ENCODE data around the gene FAM210A. TPM values are rescaled to one million over a fixed set of nuclear protein-coding genes. Genes with fewer than 3 reads are reported as not detected.
"Not testable (repeated sequence)": the region's sequence is repeated elsewhere in the genome, so short reads cannot be mapped to it uniquely, and the experiment has no call there.

The FAM210A gene, protein sequence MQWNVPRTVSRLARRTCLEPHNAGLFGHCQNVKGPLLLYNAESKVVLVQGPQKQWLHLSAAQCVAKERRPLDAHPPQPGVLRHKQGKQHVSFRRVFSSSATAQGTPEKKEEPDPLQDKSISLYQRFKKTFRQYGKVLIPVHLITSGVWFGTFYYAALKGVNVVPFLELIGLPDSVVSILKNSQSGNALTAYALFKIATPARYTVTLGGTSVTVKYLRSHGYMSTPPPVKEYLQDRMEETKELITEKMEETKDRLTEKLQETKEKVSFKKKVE
- 10.6 TPM for polyA plus RNA-seq (2013, experiment 1 of 4)
- 10.9 TPM for polyA plus RNA-seq (2013, experiment 2 of 4)
- 10.0 TPM for polyA plus RNA-seq (2013, experiment 3 of 4)
- polyA plus RNA-seq (2013, experiment 4 of 4): 13.3 TPM

- Histone ChIP-seq H3K4me3 (ENCODE audit: insufficient read depth, low read depth, low read length) (peak within 1 kb of the TSS; percentile 96), H3K9me3 (ENCODE audit: control insufficient read depth, low read length) (no peaks in the 10 kb centered on the region), H3K36me3 (ENCODE audit: control insufficient read depth, insufficient read depth, low read length) (no peaks in the 10 kb centered on the region), H3K27me3 (ENCODE audit: control insufficient read depth, insufficient read depth, low read length, poor library complexity, severe bottlenecking) (no peaks in the 10 kb centered on the region), H3K4me1 (ENCODE audit: control insufficient read depth, insufficient read depth, low read length) (peaks cover 3% of the 10 kb centered on the region), H3K27ac (ENCODE audit: insufficient read depth, low read depth, low read length, poor library complexity, severe bottlenecking) (peak within 1 kb of the TSS; percentile 80)
- WGBS, 2 experiments: 0% methylated on average over 76 of the region's 76 CpGs
Measured at GRCh38 chr18:13726232-13726971, at the start of gene FAM210A, which contains the start of gene RNMT. FAM210A (minus strand) TSS chr18:13726558; CDS start chr18:13682077, 44,481 bp downstream. RNMT (plus strand) TSS chr18:13726673; CDS start chr18:13731518, 4,845 bp downstream.

GRCh38 chr18:13775058-13775457 is 48.7 kb upstream of the FAM210A start:
- H3K4me3 ChIP-seq (ENCODE audit: insufficient read depth, low read depth, low read length): no peak overlapping the region
- 61 to 64% methylated on average over 3 of the region's 3 CpGs for WGBS, 2 experiments

GRCh38 chr18:13762690-13763439 is 36.5 kb upstream of the FAM210A start:
- H3K4me3 ChIP-seq (ENCODE audit: insufficient read depth, low read depth, low read length): no peak overlapping the region
- no peaks in the 10 kb centered on the region for H3K9me3 ChIP-seq (ENCODE audit: control insufficient read depth, low read length)
- H3K36me3 ChIP-seq (ENCODE audit: control insufficient read depth, insufficient read depth, low read length): no peaks in the 10 kb centered on the region
- no peaks in the 10 kb centered on the region for H3K4me1 ChIP-seq (ENCODE audit: control insufficient read depth, insufficient read depth, low read length)
- WGBS, 2 experiments: 91 to 94% methylated on average over 3 of the region's 3 CpGs
- H3K27ac ChIP-seq (ENCODE audit: insufficient read depth, low read depth, low read length, poor library complexity, severe bottlenecking): no peak overlapping the region
- H3K27me3 ChIP-seq (ENCODE audit: control insufficient read depth, insufficient read depth, low read length, poor library complexity, severe bottlenecking): no peaks in the 10 kb centered on the region

More at GRCh38 chr18:13775058-13775457, 48.7 kb upstream of the FAM210A start:
- H3K27ac ChIP-seq (ENCODE audit: insufficient read depth, low read depth, low read length, poor library complexity, severe bottlenecking): no peak overlapping the region
- H3K36me3 ChIP-seq (ENCODE audit: control insufficient read depth, insufficient read depth, low read length): no peaks in the 10 kb centered on the region
- no peaks in the 10 kb centered on the region for H3K4me1 ChIP-seq (ENCODE audit: control insufficient read depth, insufficient read depth, low read length)
- no peaks in the 10 kb centered on the region for H3K9me3 ChIP-seq (ENCODE audit: control insufficient read depth, low read length)
- H3K27me3 ChIP-seq (ENCODE audit: control insufficient read depth, insufficient read depth, low read length, poor library complexity, severe bottlenecking): no peaks in the 10 kb centered on the region

GRCh38 chr18:13760047-13760446 is 33.7 kb upstream of the FAM210A start:
- Histone ChIP-seq H3K27ac (ENCODE audit: insufficient read depth, low read depth, low read length, poor library complexity, severe bottlenecking) (no peak overlapping the region), H3K4me1 (ENCODE audit: control insufficient read depth, insufficient read depth, low read length) (no peaks in the 10 kb centered on the region), H3K36me3 (ENCODE audit: control insufficient read depth, insufficient read depth, low read length) (peaks cover 6% of the 10 kb centered on the region), H3K27me3 (ENCODE audit: control insufficient read depth, insufficient read depth, low read length, poor library complexity, severe bottlenecking) (no peaks in the 10 kb centered on the region), H3K4me3 (ENCODE audit: insufficient read depth, low read depth, low read length) (no peak overlapping the region), H3K9me3 (ENCODE audit: control insufficient read depth, low read length) (no peaks in the 10 kb centered on the region)

GRCh38 chr18:13758622-13759021 is 32.3 kb upstream of the FAM210A start:
- H3K9me3 ChIP-seq (ENCODE audit: control insufficient read depth, low read length): no peaks in the 10 kb centered on the region
- no peaks in the 10 kb centered on the region for H3K4me1 ChIP-seq (ENCODE audit: control insufficient read depth, insufficient read depth, low read length)

DNA sequence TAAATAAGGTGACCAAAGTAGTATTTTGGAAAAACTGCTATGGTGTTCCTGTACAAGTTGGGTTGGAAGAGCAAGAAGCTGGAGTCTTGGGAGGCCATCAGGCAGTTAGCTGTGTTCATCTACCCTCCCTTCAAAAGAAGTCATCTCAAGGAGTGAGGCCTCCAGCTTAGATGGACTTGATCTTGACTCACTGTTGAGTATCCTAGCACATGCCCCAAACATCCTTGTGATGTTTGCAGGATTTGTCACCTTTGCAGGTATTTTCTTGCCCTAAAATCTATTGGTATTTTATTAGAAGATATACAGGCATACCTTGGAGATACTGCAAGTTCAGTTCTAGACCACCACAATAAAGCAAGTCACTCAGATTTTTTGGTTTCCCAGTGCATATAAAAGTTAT is 30.3 kb upstream of the FAM210A start:
- Histone ChIP-seq H3K27ac (ENCODE audit: insufficient read depth, low read depth, low read length, poor library complexity, severe bottlenecking) (no peak overlapping the region), H3K9me3 (ENCODE audit: control insufficient read depth, low read length) (no peaks in the 10 kb centered on the region), H3K27me3 (ENCODE audit: control insufficient read depth, insufficient read depth, low read length, poor library complexity, severe bottlenecking) (no peaks in the 10 kb centered on the region), H3K4me3 (ENCODE audit: insufficient read depth, low read depth, low read length) (no peak overlapping the region), H3K36me3 (ENCODE audit: control insufficient read depth, insufficient read depth, low read length) (peaks cover 16% of the 10 kb centered on the region), H3K4me1 (ENCODE audit: control insufficient read depth, insufficient read depth, low read length) (no peaks in the 10 kb centered on the region)

More at GRCh38 chr18:13758622-13759021, 32.3 kb upstream of the FAM210A start:
- no peaks in the 10 kb centered on the region for H3K27me3 ChIP-seq (ENCODE audit: control insufficient read depth, insufficient read depth, low read length, poor library complexity, severe bottlenecking)
- H3K36me3 ChIP-seq (ENCODE audit: control insufficient read depth, insufficient read depth, low read length): peaks cover 16% of the 10 kb centered on the region
- WGBS, 2 experiments: 91 to 95% methylated on average over 1 of the region's 1 CpG
- H3K27ac ChIP-seq (ENCODE audit: insufficient read depth, low read depth, low read length, poor library complexity, severe bottlenecking): no peak overlapping the region
- no peak overlapping the region for H3K4me3 ChIP-seq (ENCODE audit: insufficient read depth, low read depth, low read length)

DNA sequence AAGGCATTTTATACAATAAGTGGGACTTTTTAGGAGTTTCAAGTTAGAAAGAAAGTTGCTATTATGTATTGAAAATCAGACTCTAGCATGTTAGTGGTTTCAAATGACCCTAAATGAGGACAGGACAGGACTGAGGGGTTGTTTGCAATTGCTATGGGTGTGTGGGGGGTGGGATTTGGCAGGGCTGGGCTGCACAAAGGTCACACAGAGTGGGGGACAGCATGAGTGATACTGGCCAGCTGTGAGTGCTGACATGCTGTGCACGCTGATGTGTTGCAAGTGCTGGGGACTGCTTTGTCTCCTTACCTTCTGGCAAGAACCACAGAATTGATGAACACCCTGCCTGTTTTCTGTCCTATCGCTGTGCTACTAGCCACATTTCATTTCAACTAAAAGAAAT is 29.9 kb upstream of the FAM210A start:
- H3K4me1 ChIP-seq (ENCODE audit: control insufficient read depth, insufficient read depth, low read length): no peaks in the 10 kb centered on the region
- 90 to 98% methylated on average over 2 of the region's 2 CpGs for whole genome bisulfite sequencing, 2 experiments
- no peaks in the 10 kb centered on the region for H3K9me3 ChIP-seq (ENCODE audit: control insufficient read depth, low read length)
- no peak overlapping the region for H3K27ac ChIP-seq (ENCODE audit: insufficient read depth, low read depth, low read length, poor library complexity, severe bottlenecking)
- no peak overlapping the region for H3K4me3 ChIP-seq (ENCODE audit: insufficient read depth, low read depth, low read length)
- H3K36me3 ChIP-seq (ENCODE audit: control insufficient read depth, insufficient read depth, low read length): peaks cover 16% of the 10 kb centered on the region
- H3K27me3 ChIP-seq (ENCODE audit: control insufficient read depth, insufficient read depth, low read length, poor library complexity, severe bottlenecking): no peaks in the 10 kb centered on the region

DNA sequence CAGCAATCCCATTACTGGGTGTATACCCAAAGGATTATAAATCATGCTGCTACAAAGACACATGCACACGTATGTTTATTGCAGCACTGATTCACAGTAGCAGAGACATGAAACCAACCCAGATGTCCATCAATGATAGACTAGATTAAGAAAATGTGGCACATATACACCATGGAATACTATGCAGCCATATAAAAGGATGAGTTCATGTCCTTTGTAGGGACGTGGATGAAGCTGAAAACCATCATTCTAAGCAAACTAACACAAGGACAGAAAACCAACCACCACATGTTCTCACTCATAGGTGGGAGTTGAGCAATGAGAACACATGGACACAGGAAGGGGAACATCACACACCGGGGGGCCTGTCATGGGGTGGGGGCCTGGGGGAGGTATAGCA is 25.2 kb upstream of the FAM210A start:
- not testable (repeated sequence) for H3K27me3 ChIP-seq (ENCODE audit: control insufficient read depth, insufficient read depth, low read length, poor library complexity, severe bottlenecking); H3K27ac ChIP-seq (ENCODE audit: insufficient read depth, low read depth, low read length, poor library complexity, severe bottlenecking); H3K4me3 ChIP-seq (ENCODE audit: insufficient read depth, low read depth, low read length); H3K4me1 ChIP-seq (ENCODE audit: control insufficient read depth, insufficient read depth, low read length); H3K9me3 ChIP-seq (ENCODE audit: control insufficient read depth, low read length)
- 78 to 83% methylated on average over 2 to 3 of the region's 3 CpGs for WGBS, 2 experiments
- peaks cover 27% of the 10 kb centered on the region for H3K36me3 ChIP-seq (ENCODE audit: control insufficient read depth, insufficient read depth, low read length)

- Histone ChIP-seq H3K27me3 (ENCODE audit: control insufficient read depth, insufficient read depth, low read length, poor library complexity, severe bottlenecking) (no peaks in the 10 kb centered on the region), H3K9me3 (ENCODE audit: control insufficient read depth, low read length) (no peaks in the 10 kb centered on the region), H3K4me1 (ENCODE audit: control insufficient read depth, insufficient read depth, low read length) (no peaks in the 10 kb centered on the region), H3K36me3 (ENCODE audit: control insufficient read depth, insufficient read depth, low read length) (peaks cover 27% of the 10 kb centered on the region), H3K4me3 (ENCODE audit: insufficient read depth, low read depth, low read length) (no peak overlapping the region), H3K27ac (ENCODE audit: insufficient read depth, low read depth, low read length, poor library complexity, severe bottlenecking) (no peak overlapping the region)
- WGBS, 2 experiments: 93 to 98% methylated on average over 3 of the region's 3 CpGs
Measured at GRCh38 chr18:13746633-13747032, 20.3 kb upstream of the FAM210A start.

DNA sequence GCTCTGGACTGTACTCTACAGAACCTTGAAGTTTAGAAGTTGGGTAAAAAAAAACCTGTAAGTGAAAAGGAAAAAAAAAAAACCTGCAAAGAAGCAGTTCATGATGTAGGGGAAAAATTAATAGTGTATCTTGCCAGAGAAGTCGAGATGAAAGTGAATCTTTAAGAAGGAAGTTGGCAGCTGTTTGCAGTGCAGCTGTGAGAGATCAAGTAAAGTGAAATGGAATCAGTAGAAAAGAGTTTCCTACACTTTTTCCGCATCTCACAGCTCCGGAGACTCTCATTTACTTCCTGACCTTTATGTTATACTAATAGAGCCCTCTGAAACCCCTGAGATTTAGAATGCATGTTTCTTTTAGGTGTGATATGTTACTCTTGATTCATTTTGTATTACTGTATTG is 19.3 kb upstream of the FAM210A start:
- peaks cover 32% of the 10 kb centered on the region for H3K36me3 ChIP-seq (ENCODE audit: control insufficient read depth, insufficient read depth, low read length)
- H3K9me3 ChIP-seq (ENCODE audit: control insufficient read depth, low read length): no peaks in the 10 kb centered on the region
- H3K27ac ChIP-seq (ENCODE audit: insufficient read depth, low read depth, low read length, poor library complexity, severe bottlenecking): no peak overlapping the region
- no peaks in the 10 kb centered on the region for H3K4me1 ChIP-seq (ENCODE audit: control insufficient read depth, insufficient read depth, low read length)
- no peaks in the 10 kb centered on the region for H3K27me3 ChIP-seq (ENCODE audit: control insufficient read depth, insufficient read depth, low read length, poor library complexity, severe bottlenecking)
- no peak overlapping the region for H3K4me3 ChIP-seq (ENCODE audit: insufficient read depth, low read depth, low read length)
- 93 to 99% methylated on average over 1 to 3 of the region's 3 CpGs for WGBS, 2 experiments

Measured in ectodermal cell (in vitro differentiated cells).